Islet of Langerhans (tissue), 1 donor: ENCODE results near the gene BNC2.

Source experiments
- FAIRE-seq: peaks from one replicate; lab custom pipeline; 2011; peaks lifted over from hg19 to GRCh38; lab: Jason Lieb, UNC

The BNC2 gene

GRCh38 chr9:16412740-16413139 is 457.7 kb downstream of the BNC2 start:
- FAIRE-seq = no peak

DNA sequence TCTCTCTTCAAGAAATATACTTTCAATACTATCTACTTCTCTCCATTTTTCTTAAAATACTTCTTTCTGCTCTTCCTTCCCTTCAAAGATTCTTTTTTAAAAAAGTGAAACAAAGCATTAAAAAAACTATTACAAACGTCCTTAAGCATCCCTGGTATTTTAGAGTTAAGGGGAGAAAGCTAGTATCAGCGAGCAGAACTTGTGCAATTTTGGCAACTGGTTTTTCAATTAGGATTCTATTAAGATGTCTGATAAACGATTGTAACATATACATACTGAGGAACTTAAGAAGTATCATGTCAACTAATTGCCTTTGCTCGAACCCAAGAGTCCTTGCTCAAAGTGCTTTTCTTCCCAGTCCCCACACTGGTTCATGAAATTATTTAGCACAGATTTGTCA is 459.2 kb downstream of the BNC2 start:
- FAIRE-seq = no peak

- no peak for FAIRE-seq
These were observed 459.7 kb downstream of the BNC2 start for GRCh38 chr9:16410601-16411280.

DNA sequence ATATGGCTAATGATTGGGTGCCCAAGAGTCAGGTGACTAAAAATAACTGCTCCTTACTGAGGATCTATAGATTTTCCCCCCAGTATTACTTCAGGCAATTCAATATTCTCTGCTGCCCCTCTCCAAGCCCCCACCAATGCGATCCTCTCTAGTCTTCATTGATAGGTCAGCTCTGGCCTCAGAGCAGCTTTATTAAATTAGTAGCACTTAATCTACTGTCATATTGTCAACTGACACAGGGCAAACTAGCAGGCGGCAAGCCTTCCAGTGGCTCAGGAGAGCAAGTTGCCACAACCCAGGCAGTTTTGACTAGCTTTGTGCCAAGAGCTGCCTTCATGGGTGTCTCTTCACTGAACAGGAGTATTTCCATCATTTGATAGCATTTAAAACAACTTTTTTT is 462.9 kb downstream of the BNC2 start:
- FAIRE-seq = no peak

DNA sequence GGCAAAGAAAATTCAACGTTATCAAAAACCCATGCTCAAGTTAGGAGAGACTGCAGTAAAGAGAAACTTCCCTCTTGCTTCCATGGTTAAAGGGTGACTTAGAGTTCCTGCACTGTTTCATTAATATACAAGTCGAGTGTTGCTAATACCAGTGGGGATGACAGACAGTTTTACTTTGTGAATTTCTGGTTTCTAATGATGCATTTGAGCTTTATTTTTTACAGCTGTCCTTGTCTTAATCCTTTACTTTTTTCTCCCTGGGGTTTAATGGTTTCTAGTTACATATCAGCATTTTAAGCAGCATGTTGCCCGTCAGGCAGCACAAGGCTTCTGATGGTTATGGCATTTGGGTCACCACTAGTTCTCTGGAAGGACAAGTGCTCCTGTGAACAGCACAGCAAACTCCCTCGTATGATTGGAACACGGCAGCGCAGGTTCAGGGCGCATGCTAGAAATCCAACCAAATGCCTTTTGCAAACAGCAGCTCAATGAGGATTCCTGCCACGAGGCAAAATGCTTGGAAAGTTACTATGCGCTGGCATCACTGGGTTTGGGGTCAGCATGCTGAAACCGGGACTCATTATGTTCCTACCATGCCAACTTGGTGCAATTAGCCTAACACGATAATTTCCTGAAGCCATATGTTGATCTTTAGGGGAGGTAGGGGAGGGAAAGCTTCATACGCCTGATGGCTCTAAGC is 463.8 kb downstream of the BNC2 start:
- no peak for FAIRE-seq

DNA sequence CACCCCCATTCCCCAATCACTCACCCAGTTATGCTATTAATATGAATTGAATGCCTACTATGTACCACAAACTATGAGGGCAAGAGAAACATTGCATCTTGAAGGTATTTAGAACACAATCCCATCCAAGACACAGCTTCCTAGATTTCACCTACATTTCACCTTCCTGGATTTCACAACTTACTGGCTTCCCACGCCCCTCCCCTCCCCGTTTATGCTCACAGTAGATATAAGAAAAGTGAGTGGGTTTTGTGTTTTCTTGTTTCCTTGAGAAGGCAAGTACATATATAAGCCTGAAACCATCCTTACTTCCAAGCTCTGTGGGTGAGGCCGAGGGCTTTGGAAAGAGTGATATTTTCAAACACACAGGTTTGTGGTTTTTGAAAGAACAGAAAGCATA is 465.0 kb downstream of the BNC2 start:
- FAIRE-seq = no peak

DNA sequence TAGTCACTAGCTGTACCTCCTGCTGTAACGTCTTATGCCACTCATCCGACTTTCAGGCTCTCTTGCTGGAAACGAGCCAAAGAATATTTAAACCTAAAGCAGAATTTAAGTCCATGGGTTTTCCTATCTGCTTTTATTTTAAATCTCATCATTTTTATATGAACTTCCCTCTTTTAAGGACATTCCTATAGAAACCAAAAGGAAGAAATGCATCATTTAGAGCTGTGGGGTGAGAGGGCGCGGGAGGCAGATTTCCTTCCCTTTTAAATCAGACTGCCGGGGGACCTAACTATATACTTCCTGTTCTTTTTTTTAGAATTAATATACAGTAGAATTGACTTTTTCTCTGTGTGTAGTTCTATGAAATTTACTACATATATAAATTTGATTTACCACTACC is 468.8 kb downstream of the BNC2 start:
- FAIRE-seq = no peak

DNA sequence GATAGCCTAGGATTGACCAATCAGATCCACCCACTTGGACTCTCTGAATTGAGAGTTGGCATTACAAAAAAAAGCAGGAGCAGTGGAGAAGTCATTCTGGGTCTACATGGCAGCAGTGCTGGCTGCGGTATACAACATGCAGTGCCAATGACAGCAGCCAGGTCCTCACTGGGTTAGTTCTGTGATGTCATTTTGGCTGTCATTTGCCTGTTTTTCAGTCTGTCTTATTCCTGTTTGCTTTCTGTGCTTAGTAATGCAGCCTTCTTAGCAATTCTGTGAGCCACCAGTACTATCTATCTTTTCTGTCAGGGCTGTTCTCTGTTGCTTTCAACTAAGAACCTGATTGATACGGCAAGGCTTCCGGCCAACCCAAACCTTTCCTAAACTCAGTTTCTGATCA is 471.8 kb downstream of the BNC2 start:
- no peak for FAIRE-seq

DNA sequence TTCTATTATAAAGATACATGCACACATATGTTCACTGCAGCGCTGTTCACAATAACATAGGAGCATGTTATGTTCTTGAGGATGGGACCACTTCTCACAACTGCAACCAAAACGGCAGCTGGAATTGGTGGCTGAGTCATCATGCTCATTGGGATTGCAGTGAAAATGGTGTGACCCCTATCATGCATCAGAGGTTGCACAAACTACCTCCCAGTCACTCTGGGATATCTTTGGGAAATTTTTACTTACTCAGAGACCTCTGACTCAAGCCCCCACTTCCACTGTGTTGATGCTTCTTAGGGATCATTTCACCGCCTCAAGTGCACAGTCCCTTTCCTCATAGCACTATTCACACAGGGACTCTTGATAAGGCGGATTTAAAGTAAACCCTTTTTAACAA is 474.1 kb downstream of the BNC2 start:
- no peak for FAIRE-seq

DNA sequence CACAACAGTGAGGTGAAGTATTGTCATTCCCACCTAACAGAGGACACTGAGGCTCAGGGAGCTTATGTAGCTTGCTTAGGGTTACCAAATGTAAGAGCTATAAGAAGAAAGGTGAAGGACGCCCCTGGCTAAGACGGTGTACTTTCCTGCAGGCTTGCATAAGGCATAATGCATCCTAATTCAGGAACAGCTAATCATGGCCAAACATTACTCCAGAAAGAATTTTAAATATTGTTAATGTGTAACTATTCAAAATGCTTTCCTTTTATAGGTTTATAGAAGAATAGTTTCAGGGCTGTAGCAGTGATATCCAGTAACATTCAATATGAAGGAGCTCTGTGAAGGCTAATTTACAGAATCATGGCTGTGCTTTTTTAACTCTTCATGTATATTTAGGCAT is 479.1 kb downstream of the BNC2 start:
- no peak for FAIRE-seq

- FAIRE-seq = no peak
These were observed 483.1 kb downstream of the BNC2 start for GRCh38 chr9:16387382-16387781.

DNA sequence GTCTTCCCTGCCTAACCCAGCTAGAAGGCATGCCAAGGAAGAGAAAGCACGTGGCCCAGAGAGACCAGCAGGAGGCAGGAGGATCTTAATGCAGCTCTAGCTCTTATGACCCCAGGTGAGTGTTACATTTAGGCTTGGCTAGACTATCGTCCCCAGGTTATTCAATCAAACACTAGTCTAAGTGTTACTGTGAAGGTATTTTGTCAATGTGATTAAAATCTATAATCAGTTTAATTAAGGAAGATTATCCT is 483.7 kb downstream of the BNC2 start:
- FAIRE-seq = no peak

- FAIRE-seq = no peak
These were observed 484.3 kb downstream of the BNC2 start for GRCh38 chr9:16386007-16386826.

GRCh38 chr9:16385590-16385989 is 484.9 kb downstream of the BNC2 start:
- FAIRE-seq = no peak

DNA sequence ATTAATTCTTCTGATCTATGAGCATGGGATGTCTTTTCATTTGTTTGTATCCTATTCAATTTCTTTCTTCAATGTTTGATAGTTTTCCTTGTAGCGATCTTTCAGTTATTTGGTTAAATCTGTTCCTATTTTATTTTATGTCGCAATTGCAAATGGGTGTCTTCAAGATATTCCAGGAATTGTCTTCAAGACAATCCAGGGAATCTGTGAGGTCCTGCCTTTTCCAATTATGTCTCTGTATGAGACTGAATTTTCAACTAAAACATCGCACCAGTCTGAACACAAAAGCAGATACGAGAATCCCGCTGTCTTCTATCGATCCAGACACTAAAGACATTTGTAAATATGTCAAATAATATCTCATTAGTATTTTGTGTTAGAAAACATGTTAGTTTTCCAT is 485.5 kb downstream of the BNC2 start:
- FAIRE-seq = no peak

DNA sequence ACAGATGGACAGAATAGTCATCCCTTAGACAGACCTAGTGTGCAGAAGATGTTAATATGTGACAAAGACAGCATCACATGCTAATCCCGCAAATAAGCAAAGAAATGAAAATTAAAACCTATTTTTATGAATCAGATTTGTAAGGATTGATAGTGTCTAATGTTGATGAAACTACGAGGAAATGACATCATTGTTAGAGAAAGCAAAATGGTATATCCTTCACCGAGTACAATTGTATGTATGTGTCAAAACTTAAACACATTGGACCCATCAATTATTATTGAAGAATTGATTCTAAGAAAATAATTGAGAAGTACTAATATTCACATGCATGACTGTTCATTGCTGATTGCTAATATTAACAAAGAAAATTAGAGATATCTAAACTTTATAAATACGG is 493.2 kb downstream of the BNC2 start:
- FAIRE-seq = no peak

DNA sequence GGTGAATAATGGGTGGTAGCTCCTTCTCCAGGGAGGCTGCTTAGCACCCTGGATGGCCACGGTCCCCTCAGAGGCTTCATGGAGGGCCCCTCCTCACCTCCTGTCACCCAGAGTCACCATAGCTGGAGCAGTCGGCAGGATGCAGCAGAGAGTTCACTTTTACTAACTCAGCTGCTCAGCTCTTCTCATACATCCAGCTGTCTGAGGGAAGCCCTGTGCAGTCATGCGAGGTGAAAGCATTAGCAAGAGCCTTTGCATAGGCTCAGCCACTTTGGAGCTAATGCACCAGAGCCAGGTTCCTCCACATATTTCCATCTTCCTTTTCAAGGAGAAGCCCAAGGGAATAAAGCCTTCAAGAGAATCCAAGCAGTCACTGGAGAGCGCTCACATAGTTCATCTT is 499.2 kb downstream of the BNC2 start:
- no peak for FAIRE-seq

GRCh38 chr9:16370647-16371046 is 499.8 kb downstream of the BNC2 start:
- FAIRE-seq = no peak

DNA sequence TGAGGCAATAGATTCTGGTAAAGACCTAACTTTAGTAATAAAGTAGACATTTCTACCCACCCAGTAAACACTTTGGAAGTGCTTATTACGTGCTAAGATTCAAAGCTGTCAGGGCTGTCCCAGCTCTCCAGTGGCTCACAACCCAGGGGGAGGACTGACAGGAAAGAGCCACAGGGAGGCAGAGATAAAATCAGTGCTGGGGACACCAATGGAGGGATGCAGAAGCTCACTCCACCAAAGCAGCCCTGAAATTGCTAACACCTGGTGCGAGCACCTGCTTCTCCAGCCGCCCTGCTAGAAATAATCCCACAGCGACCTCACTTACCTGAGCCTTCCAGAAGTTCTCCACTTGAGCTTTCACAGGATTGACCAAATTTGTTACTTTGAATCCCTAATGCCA is 501.0 kb downstream of the BNC2 start:
- FAIRE-seq = no peak

DNA sequence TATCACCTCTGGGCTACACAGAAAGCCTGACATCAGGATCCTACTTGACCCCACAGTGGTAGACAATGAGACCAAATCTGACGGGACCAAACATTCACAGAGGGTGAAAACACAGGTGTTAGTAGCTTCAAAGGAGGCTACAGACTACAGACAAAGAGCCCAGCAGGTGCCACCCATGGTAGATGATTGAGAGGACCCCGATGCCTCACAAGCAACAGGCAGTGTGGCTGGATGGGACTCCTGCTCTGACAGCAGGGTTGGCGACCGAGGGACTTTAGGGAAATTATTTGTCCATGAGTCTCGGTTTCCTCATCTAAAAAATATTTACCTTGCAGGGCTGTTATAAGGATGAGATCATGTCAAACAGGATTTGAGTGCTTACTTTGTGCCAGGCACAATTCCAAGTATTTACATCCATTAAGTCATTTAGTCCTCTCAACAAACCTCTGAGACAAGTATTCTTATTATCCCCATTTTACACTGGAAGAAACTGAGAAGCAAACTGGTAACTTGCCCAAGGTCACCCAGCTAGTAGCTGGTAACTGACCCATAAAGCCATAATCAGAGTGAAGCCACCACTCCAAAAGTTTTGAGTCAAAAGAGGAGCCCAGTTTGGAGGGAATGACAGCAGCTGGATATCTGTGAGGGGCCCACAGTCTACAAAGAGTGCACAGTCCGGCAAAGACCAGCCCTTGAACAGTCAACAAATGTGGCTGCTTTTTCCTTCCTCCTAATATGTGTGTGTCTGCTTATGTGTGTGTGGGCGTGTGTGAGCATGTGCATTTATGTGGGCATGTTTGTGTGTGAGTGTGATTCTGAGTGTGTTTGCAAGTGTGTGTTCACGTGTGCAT is 502.0 kb downstream of the BNC2 start:
- no peak for FAIRE-seq

GRCh38 chr9:16367605-16368231 is 502.8 kb downstream of the BNC2 start:
- FAIRE-seq = no peak

GRCh38 chr9:16364347-16364746 is 506.1 kb downstream of the BNC2 start:
- no peak for FAIRE-seq
